Measurements from ENCODE around the gene CSNK1G1.

DNA sequence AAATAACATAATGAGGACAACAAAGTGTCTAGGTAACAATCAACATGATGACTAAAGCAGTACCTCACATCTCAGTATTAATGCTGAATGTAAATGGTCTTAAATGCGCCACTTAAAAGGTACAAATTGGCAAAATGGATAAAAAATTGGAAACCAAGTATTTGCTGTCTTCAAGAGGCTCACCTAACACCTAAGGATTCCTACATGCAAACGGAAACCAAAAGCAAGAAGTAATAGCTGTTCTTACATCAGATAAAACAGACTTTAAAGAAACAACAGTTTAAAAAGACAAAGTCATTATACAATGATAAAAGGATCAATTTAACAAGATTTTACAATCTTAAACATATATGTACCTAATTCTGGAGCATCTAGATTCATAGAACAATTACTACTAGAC, 22.5 kb downstream of the CSNK1G1 start:
- TF ChIP-seq EZH2phosphoT487 (IDR thresholded peaks at IDR 0.05; ENCODE audit: low read length) (no peak), CTCF (IDR thresholded peaks at IDR 0.05; ENCODE audit: low read length) (no peak)
